ENCODE measurements around the gene TMEM229A.
A peak's percentile ranks its signal among the peaks of the same experiment; 100 is the strongest.

TMEM229A gene

DNA sequence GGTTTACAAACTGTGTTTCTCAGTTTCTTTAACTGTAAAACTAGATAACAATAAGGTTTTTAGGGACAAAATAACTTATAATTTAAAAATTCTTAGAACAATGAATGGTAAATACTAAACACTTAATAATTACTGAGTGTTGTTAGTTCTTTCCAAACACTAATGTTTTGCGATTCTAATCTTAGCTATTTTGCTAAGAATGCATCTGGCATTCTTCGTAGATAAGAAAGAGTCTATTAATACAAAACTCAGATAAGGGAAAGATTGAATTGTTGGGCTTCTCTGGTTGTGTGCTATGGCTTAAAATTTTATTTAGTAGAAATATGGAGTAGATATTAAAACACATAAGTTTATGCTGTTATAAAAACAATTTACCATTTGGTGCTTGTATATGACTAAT, 45.4 kb downstream of the TMEM229A start:
- Histone ChIP-seq H3K79me2 (ENCODE audit: control insufficient read depth, insufficient read depth, low read length, poor library complexity) (no peaks in the 10 kb centered on the region), H3K9ac (ENCODE audit: low read length) (no peak overlapping the region), H3K23ac (ENCODE audit: low read length) (no peak overlapping the region), H4K91ac (ENCODE audit: low read depth, low read length) (no peak overlapping the region), H3K4ac (ENCODE audit: low read depth, low read length) (no peak overlapping the region), H2BK5ac (ENCODE audit: low read depth, low read length, poor library complexity) (no peak overlapping the region), H3K18ac (ENCODE audit: low read length) (no peak overlapping the region), H2AFZ (ENCODE audit: insufficient read depth, low read length, poor library complexity) (no peak overlapping the region), H4K12ac (ENCODE audit: low read depth, low read length) (no peak overlapping the region), H3K14ac (ENCODE audit: low read length) (no peak overlapping the region), H3K4me2 (ENCODE audit: low read length) (no peak overlapping the region), H3K9me3 (ENCODE audit: insufficient read depth, low read depth, low read length) (no peaks in the 10 kb centered on the region), H3K36me3 (ENCODE audit: control insufficient read depth in 1 of 2, insufficient read depth in 2 of 2, low read length in 2 of 2) (no peaks in the 10 kb centered on the region), H2BK120ac (ENCODE audit: insufficient read depth, low read length, poor library complexity) (no peak overlapping the region), H3K4me1 (ENCODE audit: control insufficient read depth in 1 of 2, insufficient read depth in 2 of 2, low read length in 2 of 2) (no peaks in the 10 kb centered on the region), H3K79me1 (ENCODE audit: low read length) (no peaks in the 10 kb centered on the region), H3K27ac (ENCODE audit: low read depth, low read length) (no peak overlapping the region), H3K27me3 (ENCODE audit: insufficient read depth, low read length) (no peaks in the 10 kb centered on the region), H2AK5ac (ENCODE audit: low read length) (no peak overlapping the region), H4K8ac (ENCODE audit: low read depth, low read length) (no peak overlapping the region), H2BK12ac (ENCODE audit: low read length) (no peak overlapping the region), H3K4me3 (ENCODE audit: low read depth, low read length) (no peak overlapping the region)
- no CpG with 5 or more reads among the region's 2 CpGs for WGBS (ENCODE audit: extremely low coverage, insufficient coverage, insufficient read length)
- peak; percentile 25 to 84 for DNase-seq
